ENCODE measurements around the gene EFHC1. TPM values are rescaled to one million over a fixed set of nuclear protein-coding genes. Genes with fewer than 3 reads are reported as not detected.

EFHC1 gene
- total RNA-seq, 3 donors from 2014 or later = 26.2 to 55.8 (median 36.7) TPM

- no peak for DNase-seq (ENCODE audit: low spot score in 2 of 2)
- Histone ChIP-seq H3K27ac (peak overlapping the region; percentile 98 to 99), H3K4me1 (peaks cover 6 to 7% of the 10 kb centered on the region in 2 donors), H3K36me3 (no peaks in the 10 kb centered on the region), H3K27me3 (no peaks in the 10 kb centered on the region), H3K9me3 (no peaks in the 10 kb centered on the region), H3K4me3 (no peak overlapping the region)
- TF ChIP-seq POLR2A (IDR thresholded peaks at IDR 0.05) = no peak
- no peak for TF ChIP-seq POLR2AphosphoS5 (IDR thresholded peaks at IDR 0.05)
- TF ChIP-seq CTCF (IDR thresholded peaks at IDR 0.05) = no peak
- intact Hi-C loops (cut with DNase I; ENCODE audit: low total_unique reads) = loop anchor here (10.0 kb wide), 1 partner anchor 68 kb away; no protein-coding TSS in a partner anchor
These were observed 152.4 kb downstream of the EFHC1 start for GRCh38 chr6:52572536-52572935.

- no peak for TF ChIP-seq CTCF (IDR thresholded peaks at IDR 0.05)
- TF ChIP-seq POLR2AphosphoS5 (IDR thresholded peaks at IDR 0.05) = no peak
- no peak for TF ChIP-seq POLR2A (IDR thresholded peaks at IDR 0.05)
- Histone ChIP-seq H3K4me1 (peaks cover 2 to 6% of the 10 kb centered on the region in 2 donors), H3K27ac (peak overlapping the region; percentile 98 to 99), H3K9me3 (no peaks in the 10 kb centered on the region), H3K36me3 (no peaks in the 10 kb centered on the region), H3K27me3 (no peaks in the 10 kb centered on the region), H3K4me3 (peak overlapping the region; percentile 84 to 92 (median 87))
- intact Hi-C loops (cut with DNase I; ENCODE audit: low total_unique reads) = loop anchor here (10.0 kb wide), 1 partner anchor 68 kb away; no protein-coding TSS in a partner anchor
- no peak for DNase-seq (ENCODE audit: low spot score in 2 of 2)
These were observed 153.2 kb downstream of the EFHC1 start for GRCh38 chr6:52573295-52573694.

Other genes with a start within 250 kb of the EFHC1 start
- not detected for gene IL17A, start 234.0 kb upstream of the EFHC1 start, total RNA-seq
- gene IL17F, start 175.8 kb upstream of the EFHC1 start, total RNA-seq = not detected
- gene MCM3, start 135.6 kb upstream of the EFHC1 start, total RNA-seq = 10 to 100 TPM; 31.2 to 44.5 (median 43.3) TPM
- gene PAQR8, start 58.2 kb upstream of the EFHC1 start, total RNA-seq = 1 to 10 TPM; 4.0 to 4.6 (median 4.3) TPM
- gene TRAM2, start 156.7 kb downstream of the EFHC1 start, total RNA-seq = 10 to 100 TPM; 11.9 to 33.0 (median 24.3) TPM

Data from breast epithelium (tissue), 4 donors.